ENCODE measurements around the gene PHACTR2.

DNA sequence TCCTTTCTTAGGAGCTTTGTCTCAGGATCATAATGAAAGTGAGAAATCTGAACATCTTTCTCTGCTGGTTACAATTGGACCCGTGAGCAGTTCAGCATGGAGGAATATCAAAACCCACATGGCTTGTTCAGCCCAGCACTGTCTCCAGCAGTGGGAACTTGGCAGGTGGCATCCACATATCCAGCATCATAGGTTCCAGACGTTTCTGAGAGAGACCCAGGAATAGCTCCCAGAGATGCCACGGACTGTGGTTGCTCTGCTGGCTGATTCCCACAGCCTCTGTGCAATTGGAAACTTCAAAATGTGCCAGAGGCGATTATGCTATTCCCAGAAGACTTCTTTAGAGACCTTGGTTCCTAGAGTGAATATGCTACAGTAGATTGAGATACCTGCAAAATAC is 76.4 kb downstream of the PHACTR2 start:
- TF ChIP-seq POLR2A (IDR thresholded peaks at IDR 0.05), result no peak
- TF ChIP-seq, protein P1, sequence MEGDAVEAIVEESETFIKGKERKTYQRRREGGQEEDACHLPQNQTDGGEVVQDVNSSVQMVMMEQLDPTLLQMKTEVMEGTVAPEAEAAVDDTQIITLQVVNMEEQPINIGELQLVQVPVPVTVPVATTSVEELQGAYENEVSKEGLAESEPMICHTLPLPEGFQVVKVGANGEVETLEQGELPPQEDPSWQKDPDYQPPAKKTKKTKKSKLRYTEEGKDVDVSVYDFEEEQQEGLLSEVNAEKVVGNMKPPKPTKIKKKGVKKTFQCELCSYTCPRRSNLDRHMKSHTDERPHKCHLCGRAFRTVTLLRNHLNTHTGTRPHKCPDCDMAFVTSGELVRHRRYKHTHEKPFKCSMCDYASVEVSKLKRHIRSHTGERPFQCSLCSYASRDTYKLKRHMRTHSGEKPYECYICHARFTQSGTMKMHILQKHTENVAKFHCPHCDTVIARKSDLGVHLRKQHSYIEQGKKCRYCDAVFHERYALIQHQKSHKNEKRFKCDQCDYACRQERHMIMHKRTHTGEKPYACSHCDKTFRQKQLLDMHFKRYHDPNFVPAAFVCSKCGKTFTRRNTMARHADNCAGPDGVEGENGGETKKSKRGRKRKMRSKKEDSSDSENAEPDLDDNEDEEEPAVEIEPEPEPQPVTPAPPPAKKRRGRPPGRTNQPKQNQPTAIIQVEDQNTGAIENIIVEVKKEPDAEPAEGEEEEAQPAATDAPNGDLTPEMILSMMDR (IDR thresholded peaks at IDR 0.05), result no peak

Data from thyroid gland (tissue), 4 donors.